ENCODE results near the gene TRPM4. TPM values are rescaled to one million over a fixed set of nuclear protein-coding genes. Genes with fewer than 3 reads are reported as not detected.

TRPM4 gene
- total RNA-seq, 3 donors from 2014 or later (not counting 1 experiment from before 2014, with no cell fraction given) = 0.20 TPM; not detected in 2

GRCh38 chr19:49213791-49214190, 56.2 kb downstream of the TRPM4 start:
- Mint-ChIP-seq H3K4me3 (no peak overlapping the region), H3K4me1 (no peaks in the 10 kb centered on the region), H3K9me3 (no peaks in the 10 kb centered on the region), H3K27ac (no peak overlapping the region), H3K36me3 (no peaks in the 10 kb centered on the region), H3K27me3 (ENCODE audit: low read depth in 2 of 2) (peaks cover 0 to 7% of the 10 kb centered on the region in 2 donors)
- Histone ChIP-seq H3K27me3 (ENCODE audit: control insufficient read depth, insufficient read depth, low read length) (no peaks in the 10 kb centered on the region), H3K27ac (ENCODE audit: low read length) (no peak overlapping the region), H3K4me1 (ENCODE audit: control insufficient read depth, insufficient read depth, low read length) (peaks cover 6% of the 10 kb centered on the region), H3K9me3 (ENCODE audit: control insufficient read depth, insufficient read depth, low read length) (no peaks in the 10 kb centered on the region), H3K36me3 (ENCODE audit: control insufficient read depth, insufficient read depth, low read length) (no peaks in the 10 kb centered on the region), H3K4me3 (ENCODE audit: low read length) (no peak overlapping the region)
- TF ChIP-seq, protein P1, sequence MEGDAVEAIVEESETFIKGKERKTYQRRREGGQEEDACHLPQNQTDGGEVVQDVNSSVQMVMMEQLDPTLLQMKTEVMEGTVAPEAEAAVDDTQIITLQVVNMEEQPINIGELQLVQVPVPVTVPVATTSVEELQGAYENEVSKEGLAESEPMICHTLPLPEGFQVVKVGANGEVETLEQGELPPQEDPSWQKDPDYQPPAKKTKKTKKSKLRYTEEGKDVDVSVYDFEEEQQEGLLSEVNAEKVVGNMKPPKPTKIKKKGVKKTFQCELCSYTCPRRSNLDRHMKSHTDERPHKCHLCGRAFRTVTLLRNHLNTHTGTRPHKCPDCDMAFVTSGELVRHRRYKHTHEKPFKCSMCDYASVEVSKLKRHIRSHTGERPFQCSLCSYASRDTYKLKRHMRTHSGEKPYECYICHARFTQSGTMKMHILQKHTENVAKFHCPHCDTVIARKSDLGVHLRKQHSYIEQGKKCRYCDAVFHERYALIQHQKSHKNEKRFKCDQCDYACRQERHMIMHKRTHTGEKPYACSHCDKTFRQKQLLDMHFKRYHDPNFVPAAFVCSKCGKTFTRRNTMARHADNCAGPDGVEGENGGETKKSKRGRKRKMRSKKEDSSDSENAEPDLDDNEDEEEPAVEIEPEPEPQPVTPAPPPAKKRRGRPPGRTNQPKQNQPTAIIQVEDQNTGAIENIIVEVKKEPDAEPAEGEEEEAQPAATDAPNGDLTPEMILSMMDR (IDR thresholded peaks at IDR 0.05) = no peak
- DNase-seq = no peak
- 87% methylated on average over 13 of the region's 13 CpGs for WGBS (ENCODE audit: insufficient coverage)
- no peak for ATAC-seq
- intact Hi-C loops (cut with micrococcal nuclease) = no loop called here

- H3K36me3 Mint-ChIP-seq = no peaks in the 10 kb centered on the region
- H3K27me3 ChIP-seq (ENCODE audit: control insufficient read depth, insufficient read depth, low read length) = no peaks in the 10 kb centered on the region
- H3K36me3 ChIP-seq (ENCODE audit: control insufficient read depth, insufficient read depth, low read length) = no peaks in the 10 kb centered on the region
- H3K9me3 Mint-ChIP-seq = no peaks in the 10 kb centered on the region
- WGBS (ENCODE audit: insufficient coverage) = 79% methylated on average over 9 of the region's 9 CpGs
- DNase-seq (no peak), ATAC-seq (no peak)
- H3K4me3 Mint-ChIP-seq = no peak overlapping the region
- H3K27ac Mint-ChIP-seq = no peak overlapping the region
- intact Hi-C loops (cut with micrococcal nuclease) = no loop called here
- TF ChIP-seq, protein P1 (IDR thresholded peaks at IDR 0.05) = no peak
- no peak overlapping the region for H3K4me3 ChIP-seq (ENCODE audit: low read length)
- H3K27me3 Mint-ChIP-seq (ENCODE audit: low read depth in 2 of 2) = peaks cover 0 to 7% of the 10 kb centered on the region in 2 donors
- peaks cover 6% of the 10 kb centered on the region for H3K4me1 ChIP-seq (ENCODE audit: control insufficient read depth, insufficient read depth, low read length)
- no peaks in the 10 kb centered on the region for H3K4me1 Mint-ChIP-seq
- H3K27ac ChIP-seq (ENCODE audit: low read length) = no peak overlapping the region
- H3K9me3 ChIP-seq (ENCODE audit: control insufficient read depth, insufficient read depth, low read length) = no peaks in the 10 kb centered on the region
Measured at GRCh38 chr19:49214701-49215100, 57.1 kb downstream of the TRPM4 start.

DNA sequence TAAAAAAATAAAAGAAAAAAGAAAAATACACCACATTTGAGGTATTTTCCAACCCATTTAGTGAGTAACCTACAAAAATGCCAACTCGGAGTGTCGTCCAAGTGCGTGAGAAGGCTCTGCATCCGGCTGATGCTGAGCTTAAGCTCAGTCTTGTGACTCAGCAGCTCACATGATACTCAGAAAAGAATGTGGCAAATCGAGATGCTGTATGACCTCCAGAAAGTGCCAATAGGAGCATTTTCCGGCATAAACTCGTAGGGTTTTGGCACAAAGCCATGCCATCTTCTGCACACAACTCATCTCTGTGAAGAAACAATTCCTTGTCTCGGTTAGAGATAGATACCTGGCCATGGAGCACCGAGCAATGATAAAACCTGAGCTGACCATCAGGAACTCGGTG, 58.5 kb downstream of the TRPM4 start:
- no peak overlapping the region for H3K4me3 ChIP-seq (ENCODE audit: low read length)
- TF ChIP-seq, protein P1 (IDR thresholded peaks at IDR 0.05) = no peak
- no peak overlapping the region for H3K27ac Mint-ChIP-seq
- no peaks in the 10 kb centered on the region for H3K9me3 Mint-ChIP-seq
- H3K4me1 Mint-ChIP-seq = no peaks in the 10 kb centered on the region
- intact Hi-C loops (cut with micrococcal nuclease) = no loop called here
- H3K27ac ChIP-seq (ENCODE audit: low read length) = no peak overlapping the region
- no peaks in the 10 kb centered on the region for H3K36me3 ChIP-seq (ENCODE audit: control insufficient read depth, insufficient read depth, low read length)
- no peaks in the 10 kb centered on the region for H3K4me1 ChIP-seq (ENCODE audit: control insufficient read depth, insufficient read depth, low read length)
- H3K27me3 Mint-ChIP-seq (ENCODE audit: low read depth in 2 of 2) = peaks cover 0 to 7% of the 10 kb centered on the region in 2 donors
- DNase-seq (no peak), ATAC-seq (no peak)
- no peaks in the 10 kb centered on the region for H3K27me3 ChIP-seq (ENCODE audit: control insufficient read depth, insufficient read depth, low read length)
- no peak overlapping the region for H3K4me3 Mint-ChIP-seq
- no peaks in the 10 kb centered on the region for H3K9me3 ChIP-seq (ENCODE audit: control insufficient read depth, insufficient read depth, low read length)
- no peaks in the 10 kb centered on the region for H3K36me3 Mint-ChIP-seq
- 71% methylated on average over 10 of the region's 10 CpGs for WGBS (ENCODE audit: insufficient coverage)

GRCh38 chr19:49217382-49217781, 59.8 kb downstream of the TRPM4 start:
- H3K27me3 Mint-ChIP-seq (ENCODE audit: low read depth in 2 of 2) = peaks cover 0 to 4% of the 10 kb centered on the region in 2 donors
- Histone ChIP-seq H3K4me3 (ENCODE audit: low read length) (no peak overlapping the region), H3K36me3 (ENCODE audit: control insufficient read depth, insufficient read depth, low read length) (no peaks in the 10 kb centered on the region), H3K27me3 (ENCODE audit: control insufficient read depth, insufficient read depth, low read length) (no peaks in the 10 kb centered on the region), H3K4me1 (ENCODE audit: control insufficient read depth, insufficient read depth, low read length) (no peaks in the 10 kb centered on the region), H3K9me3 (ENCODE audit: control insufficient read depth, insufficient read depth, low read length) (no peaks in the 10 kb centered on the region), H3K27ac (ENCODE audit: low read length) (no peak overlapping the region)
- no peaks in the 10 kb centered on the region for H3K9me3 Mint-ChIP-seq
- TF ChIP-seq, protein P1 (IDR thresholded peaks at IDR 0.05) = no peak
- H3K4me3 Mint-ChIP-seq = no peak overlapping the region
- H3K27ac Mint-ChIP-seq = no peak overlapping the region
- intact Hi-C loops (cut with micrococcal nuclease) = no loop called here
- 89% methylated on average over 6 of the region's 6 CpGs for WGBS (ENCODE audit: insufficient coverage)
- no peak for ATAC-seq
- no peak for DNase-seq
- H3K36me3 Mint-ChIP-seq = no peaks in the 10 kb centered on the region
- H3K4me1 Mint-ChIP-seq = no peaks in the 10 kb centered on the region

All from natural killer cell (primary cell).